WTC11 (cell line): ENCODE results near the gene PITPNC1. TPM values are rescaled to one million over a fixed set of nuclear protein-coding genes. Genes with fewer than 3 reads are reported as not detected.

Experiments
- ATAC-seq: fragments of 200-7000 bp; cut with Tn5 transposase; 2 replicates; pipeline ENCODE4 v1.10.0; 2021; ENCODE audit warnings: mild to moderate bottlenecking, moderate library complexity
- CTCF ChIA-PET: fragments of 300-600 bp; sonication (Branson Sonifier 250); formaldehyde crosslinking; loops from one replicate; lab custom pipeline; 2021; ENCODE audit warnings: antibody characterized with exemption; lab: Charles Lee
- POLR2A ChIA-PET: fragments of 350-600 bp; sonication (Branson Sonifier 250); formaldehyde crosslinking; loops from one replicate; lab custom pipeline; 2021; ENCODE audit warnings: antibody characterized with exemption; lab: Charles Lee
- DNase-seq: peaks from one replicate; pipeline ENCODE4 v3.0.0; 2021; ENCODE audit warnings: low spot score
- H3K27ac Mint-ChIP-seq: 2 replicates; pipeline ENCODE4 v1.8.0; 2021; ENCODE audit warnings: mixed read lengths
- H3K27me3 Mint-ChIP-seq: 2 replicates; pipeline ENCODE4 v1.8.0; 2021; ENCODE audit warnings: low read depth, mild to moderate bottlenecking, moderate library complexity, mixed read lengths
- H3K36me3 Mint-ChIP-seq: 2 replicates; pipeline ENCODE4 v1.8.0; 2021; ENCODE audit warnings: mixed read lengths
- H3K4me1 Mint-ChIP-seq: 2 replicates; pipeline ENCODE4 v1.8.0; 2022; ENCODE audit warnings: mixed read lengths
- H3K4me3 Mint-ChIP-seq: 2 replicates; pipeline ENCODE4 v1.8.0; 2021; ENCODE audit warnings: mild to moderate bottlenecking, moderate library complexity, mixed read lengths
- H3K9me3 Mint-ChIP-seq: 2 replicates; pipeline ENCODE4 v1.8.0; 2021; ENCODE audit warnings: mixed read lengths
- AFF4 ChIP-seq: sonication (generic); formaldehyde crosslinking; IDR thresholded peaks from 2 replicates; pipeline ENCODE4 v1.8.1; 2023; ENCODE audit warnings: mild to moderate bottlenecking, missing genetic modification reagents, borderline replicate concordance
- ARID4B ChIP-seq: sonication (generic); formaldehyde crosslinking; IDR thresholded peaks from 2 replicates; pipeline ENCODE4 v1.8.0; 2023; ENCODE audit warnings: missing genetic modification reagents, mild to moderate bottlenecking, borderline replicate concordance
- ATF2 ChIP-seq: sonication (generic); formaldehyde crosslinking; IDR thresholded peaks from 2 replicates; pipeline ENCODE4 v1.8.1; 2022; ENCODE audit warnings: low read depth, missing genetic modification reagents, borderline replicate concordance
- CTCF ChIP-seq: fragments of 200-600 bp; IDR thresholded peaks from 2 replicates; pipeline ENCODE4 v1.8.0; 2022; ENCODE audit warnings: antibody characterized with exemption
- E2F4 ChIP-seq: sonication (generic); formaldehyde crosslinking; IDR thresholded peaks from 2 replicates; pipeline ENCODE4 v1.8.1; 2022; ENCODE audit warnings: low read depth, mild to moderate bottlenecking, moderate library complexity, missing genetic modification reagents, borderline replicate concordance
- GRHL2 ChIP-seq: fragments of 250-450 bp; sonication (Bioruptor Pico); IDR thresholded peaks from 2 replicates; pipeline ENCODE4 v1.8.0; 2022; ENCODE audit warnings: mild to moderate bottlenecking, moderate library complexity; ENCODE audit not compliant: insufficient replicate concordance, severe bottlenecking
- JUN ChIP-seq: sonication (generic); formaldehyde crosslinking; IDR thresholded peaks from 2 replicates; pipeline ENCODE4 v1.8.0; 2023; ENCODE audit warnings: mild to moderate bottlenecking, missing genetic modification reagents
- NFE2L1 ChIP-seq: sonication (generic); formaldehyde crosslinking; IDR thresholded peaks from 2 replicates; pipeline ENCODE4 v1.8.1; 2023; ENCODE audit warnings: missing genetic modification reagents
- NFYB ChIP-seq: sonication (generic); formaldehyde crosslinking; conservative IDR thresholded peaks from 2 replicates; pipeline ENCODE4 v1.8.0; 2022; ENCODE audit warnings: low read depth, missing genetic modification reagents
- PREB ChIP-seq: sonication (generic); formaldehyde crosslinking; IDR thresholded peaks from 2 replicates; pipeline ENCODE4 v1.8.1; 2022; ENCODE audit warnings: mild to moderate bottlenecking, missing genetic modification reagents, moderate library complexity, borderline replicate concordance
- RELA ChIP-seq: sonication (generic); formaldehyde crosslinking; IDR thresholded peaks from 2 replicates; pipeline ENCODE4 v1.8.1; 2022; ENCODE audit warnings: missing genetic modification reagents, mild to moderate bottlenecking, borderline replicate concordance
- ZNF219 ChIP-seq: sonication (generic); formaldehyde crosslinking; IDR thresholded peaks from 2 replicates; pipeline ENCODE4 v1.8.0; 2023; ENCODE audit warnings: missing genetic modification reagents, mild to moderate bottlenecking, borderline replicate concordance
- ZNF671 ChIP-seq: fragments of 250-450 bp; sonication (Bioruptor Pico); IDR thresholded peaks from 2 replicates; pipeline ENCODE4 v1.8.0; 2021; ENCODE audit warnings: mild to moderate bottlenecking
- total RNA-seq: library from RNA; stranded (reverse); gene quantifications from 3 replicates; pipeline ENCODE4 v1.2.3, GENCODE V29; 2021

PITPNC1 gene
- total RNA-seq, 1 experiment from 2014 or later: 39.8 TPM

GRCh38 chr17:67435122-67435521 is 58.0 kb downstream of the PITPNC1 start:
- Mint-ChIP-seq H3K9me3 (no peaks in the 10 kb centered on the region), H3K27ac (no peak overlapping the region), H3K27me3 (no peaks in the 10 kb centered on the region), H3K36me3 (no peaks in the 10 kb centered on the region), H3K4me1 (peaks cover 25% of the 10 kb centered on the region), H3K4me3 (no peak overlapping the region)
- CTCF ChIA-PET: interaction anchor here (0.7 kb wide), 1 partner anchor 56 kb away, joined by 3 read pairs; no protein-coding TSS in a partner anchor
- TF ChIP-seq ARID4B (CRISPR knock-in tag) (no peak), JUN (CRISPR knock-in tag) (no peak), NFE2L1 (CRISPR knock-in tag) (no peak), RELA (CRISPR knock-in tag) (no peak), CTCF (no peak), ZNF671 (CRISPR knock-in tag) (no peak), GRHL2 (CRISPR knock-in tag) (no peak), ATF2 (CRISPR knock-in tag) (no peak), E2F4 (CRISPR knock-in tag) (no peak), NFYB (no peak)
- ATAC-seq (no peak), DNase-seq (no peak)
- POLR2A ChIA-PET: interaction anchor here (0.7 kb wide), 1 partner anchor 47 kb away, joined by 8 read pairs; no protein-coding TSS in a partner anchor

- Mint-ChIP-seq H3K36me3 (no peaks in the 10 kb centered on the region), H3K27me3 (no peaks in the 10 kb centered on the region), H3K27ac (no peak overlapping the region), H3K9me3 (no peaks in the 10 kb centered on the region), H3K4me1 (peaks cover 25% of the 10 kb centered on the region), H3K4me3 (no peak overlapping the region)
- ATAC-seq (no peak), DNase-seq (no peak)
- CTCF ChIA-PET: no interaction called here
- POLR2A ChIA-PET: no interaction called here
- TF ChIP-seq ZNF219 (CRISPR knock-in tag) (no peak), AFF4 (CRISPR knock-in tag) (no peak), PREB (CRISPR knock-in tag) (no peak)
Measured at GRCh38 chr17:67435786-67436185, 58.7 kb downstream of the PITPNC1 start.
